Measurements from ENCODE around the gene PGA3.
"Not testable (repeated sequence)": the region's sequence is repeated elsewhere in the genome, so short reads cannot be mapped to it uniquely, and the experiment has no call there.

The PGA3 gene

GRCh38 chr11:61202950-61203746, at the start of gene PGA3:
Gene PGA3, plus strand, starts transcription at chr11:61203515. Its CDS starts 50 bp downstream, at chr11:61203565.
- DNase-seq (ENCODE audit: low read depth), result not testable (repeated sequence)

GRCh38 chr11:61153593-61154095, 49.7 kb upstream of the PGA3 start:
- no peak for DNase-seq (ENCODE audit: low read depth)

- no peak for DNase-seq (ENCODE audit: low read depth)
Measured at GRCh38 chr11:61154528-61154927, 48.8 kb upstream of the PGA3 start.

- DNase-seq (ENCODE audit: low read depth), result no peak
Measured at GRCh38 chr11:61155312-61155711, 48.0 kb upstream of the PGA3 start.

GRCh38 chr11:61155741-61156140, 47.6 kb upstream of the PGA3 start:
- DNase-seq (ENCODE audit: low read depth), result no peak

GRCh38 chr11:61157743-61158142, 45.6 kb upstream of the PGA3 start:
- no peak for DNase-seq (ENCODE audit: low read depth)

- DNase-seq (ENCODE audit: low read depth), result peak; percentile 76
Measured at GRCh38 chr11:61158691-61159381, 44.5 kb upstream of the PGA3 start.

- no peak for DNase-seq (ENCODE audit: low read depth)
Measured at GRCh38 chr11:61160487-61161189, 42.7 kb upstream of the PGA3 start.

- DNase-seq (ENCODE audit: low read depth), result peak; percentile 71
Measured at GRCh38 chr11:61161190-61162091, 41.9 kb upstream of the PGA3 start, which contains the start of gene VPS37C. Gene VPS37C, minus strand, starts transcription at chr11:61161426. Its CDS starts 22,597 bp downstream, at chr11:61138829.

- DNase-seq (ENCODE audit: low read depth), result peak; percentile 35
Measured at GRCh38 chr11:61162092-61162941, 41.0 kb upstream of the PGA3 start.

- DNase-seq (ENCODE audit: low read depth), result no peak
Measured at GRCh38 chr11:61163021-61163420, 40.3 kb upstream of the PGA3 start.

GRCh38 chr11:61163714-61164605, 39.4 kb upstream of the PGA3 start:
- no peak for DNase-seq (ENCODE audit: low read depth)

- no peak for DNase-seq (ENCODE audit: low read depth)
Measured at GRCh38 chr11:61164606-61165424, 38.5 kb upstream of the PGA3 start.

- DNase-seq (ENCODE audit: low read depth), result not testable (repeated sequence)
Measured at GRCh38 chr11:61165785-61166184, 37.5 kb upstream of the PGA3 start.

- DNase-seq (ENCODE audit: low read depth), result not testable (repeated sequence)
Measured at GRCh38 chr11:61166331-61166730, 37.0 kb upstream of the PGA3 start.

- no peak for DNase-seq (ENCODE audit: low read depth)
Measured at GRCh38 chr11:61168042-61168688, 35.1 kb upstream of the PGA3 start.

GRCh38 chr11:61168800-61169199, 34.5 kb upstream of the PGA3 start:
- DNase-seq (ENCODE audit: low read depth), result no peak

- DNase-seq (ENCODE audit: low read depth), result no peak
Measured at GRCh38 chr11:61170566-61170965, 32.7 kb upstream of the PGA3 start.

All from amniotic epithelial cell (primary cell).